ENCODE data around the gene BLACAT1.

DNA sequence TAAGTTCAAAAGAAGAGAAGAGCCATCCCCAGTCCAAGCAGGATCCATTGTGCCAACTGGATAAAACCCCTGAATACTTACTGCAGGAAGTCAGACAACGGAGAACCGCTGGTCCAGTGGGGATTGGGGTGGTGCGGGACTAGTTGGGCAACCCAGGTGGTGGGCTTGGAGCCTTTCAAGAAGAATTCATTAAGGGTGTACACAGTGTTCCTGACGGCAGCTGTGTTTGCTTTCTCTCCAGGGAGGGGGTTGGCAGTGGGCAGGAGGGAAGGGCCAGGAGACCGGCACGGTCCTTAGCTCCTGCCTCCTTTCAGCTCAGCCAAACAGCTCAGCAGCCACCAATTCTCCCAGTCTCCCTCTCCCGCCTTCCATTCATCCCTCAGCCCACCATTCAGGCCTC, 41.5 kb upstream of the BLACAT1 start:
- TF ChIP-seq, protein P1, sequence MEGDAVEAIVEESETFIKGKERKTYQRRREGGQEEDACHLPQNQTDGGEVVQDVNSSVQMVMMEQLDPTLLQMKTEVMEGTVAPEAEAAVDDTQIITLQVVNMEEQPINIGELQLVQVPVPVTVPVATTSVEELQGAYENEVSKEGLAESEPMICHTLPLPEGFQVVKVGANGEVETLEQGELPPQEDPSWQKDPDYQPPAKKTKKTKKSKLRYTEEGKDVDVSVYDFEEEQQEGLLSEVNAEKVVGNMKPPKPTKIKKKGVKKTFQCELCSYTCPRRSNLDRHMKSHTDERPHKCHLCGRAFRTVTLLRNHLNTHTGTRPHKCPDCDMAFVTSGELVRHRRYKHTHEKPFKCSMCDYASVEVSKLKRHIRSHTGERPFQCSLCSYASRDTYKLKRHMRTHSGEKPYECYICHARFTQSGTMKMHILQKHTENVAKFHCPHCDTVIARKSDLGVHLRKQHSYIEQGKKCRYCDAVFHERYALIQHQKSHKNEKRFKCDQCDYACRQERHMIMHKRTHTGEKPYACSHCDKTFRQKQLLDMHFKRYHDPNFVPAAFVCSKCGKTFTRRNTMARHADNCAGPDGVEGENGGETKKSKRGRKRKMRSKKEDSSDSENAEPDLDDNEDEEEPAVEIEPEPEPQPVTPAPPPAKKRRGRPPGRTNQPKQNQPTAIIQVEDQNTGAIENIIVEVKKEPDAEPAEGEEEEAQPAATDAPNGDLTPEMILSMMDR (IDR thresholded peaks at IDR 0.05): no peak
- no peak for TF ChIP-seq ZFX (IDR thresholded peaks at IDR 0.05; ENCODE audit: borderline replicate concordance)

Measured in 22Rv1 (cell line).